WTC11 (cell line): ENCODE results near the gene NSG2. TPM values are rescaled to one million over a fixed set of nuclear protein-coding genes. Genes with fewer than 3 reads are reported as not detected.

Experiments used
- ARID4B ChIP-seq: sonication (generic); formaldehyde crosslinking; IDR thresholded peaks from 2 replicates; pipeline ENCODE4 v1.8.0; 2023; ENCODE audit warnings: missing genetic modification reagents, mild to moderate bottlenecking, borderline replicate concordance
- CREB1 ChIP-seq: sonication (generic); formaldehyde crosslinking; IDR thresholded peaks from 2 replicates; pipeline ENCODE4 v1.8.0; 2023; ENCODE audit warnings: mild to moderate bottlenecking, missing genetic modification reagents
- CREM ChIP-seq: sonication (generic); formaldehyde crosslinking; IDR thresholded peaks from 2 replicates; pipeline ENCODE4 v1.8.1; 2022; ENCODE audit warnings: mild to moderate bottlenecking, missing genetic modification reagents, moderate library complexity
- ESRRA ChIP-seq: sonication (generic); formaldehyde crosslinking; IDR thresholded peaks from 2 replicates; pipeline ENCODE4 v1.8.1; 2022; ENCODE audit warnings: mild to moderate bottlenecking, missing genetic modification reagents, borderline replicate concordance
- FOXK1 ChIP-seq: sonication (generic); formaldehyde crosslinking; IDR thresholded peaks from 2 replicates; pipeline ENCODE4 v1.8.0; 2022; ENCODE audit warnings: mild to moderate bottlenecking, moderate library complexity, missing genetic modification reagents
- FOXP1 ChIP-seq: sonication (generic); formaldehyde crosslinking; IDR thresholded peaks from 2 replicates; pipeline ENCODE4 v1.8.0; 2022; ENCODE audit warnings: missing genetic modification reagents, mild to moderate bottlenecking, moderate library complexity, borderline replicate concordance
- FOXP4 ChIP-seq: sonication (generic); formaldehyde crosslinking; IDR thresholded peaks from 2 replicates; pipeline ENCODE4 v1.8.0; 2022; ENCODE audit warnings: mild to moderate bottlenecking, missing genetic modification reagents
- GRHL2 ChIP-seq: fragments of 250-450 bp; sonication (Bioruptor Pico); IDR thresholded peaks from 2 replicates; pipeline ENCODE4 v1.8.0; 2022; ENCODE audit warnings: mild to moderate bottlenecking, moderate library complexity; ENCODE audit not compliant: insufficient replicate concordance, severe bottlenecking
- HMGXB4 ChIP-seq: sonication (generic); formaldehyde crosslinking; IDR thresholded peaks from 2 replicates; pipeline ENCODE4 v1.8.1; 2023; ENCODE audit warnings: mild to moderate bottlenecking, moderate library complexity, missing genetic modification reagents
- JAZF1 ChIP-seq: fragments of 250-450 bp; sonication (Bioruptor Pico); IDR thresholded peaks from 2 replicates; pipeline ENCODE4 v1.9.0; 2021; ENCODE audit warnings: moderate library complexity, mild to moderate bottlenecking, inconsistent platforms
- MAX ChIP-seq: sonication (generic); formaldehyde crosslinking; IDR thresholded peaks from 2 replicates; pipeline ENCODE4 v1.8.0; 2022; ENCODE audit warnings: mild to moderate bottlenecking, missing genetic modification reagents
- MYBL2 ChIP-seq: sonication (generic); formaldehyde crosslinking; IDR thresholded peaks from 2 replicates; pipeline ENCODE4 v1.8.1; 2023; ENCODE audit warnings: mild to moderate bottlenecking, moderate library complexity, missing genetic modification reagents
- NFE2L1 ChIP-seq: sonication (generic); formaldehyde crosslinking; IDR thresholded peaks from 2 replicates; pipeline ENCODE4 v1.8.1; 2023; ENCODE audit warnings: missing genetic modification reagents
- OVOL2 ChIP-seq: fragments of 250-450 bp; sonication (Bioruptor Pico); IDR thresholded peaks from 2 replicates; pipeline ENCODE4 v1.9.0; 2021; ENCODE audit warnings: mild to moderate bottlenecking, borderline replicate concordance
- RELA ChIP-seq: sonication (generic); formaldehyde crosslinking; IDR thresholded peaks from 2 replicates; pipeline ENCODE4 v1.8.1; 2022; ENCODE audit warnings: missing genetic modification reagents, mild to moderate bottlenecking, borderline replicate concordance
- SMAD4 ChIP-seq: sonication (generic); formaldehyde crosslinking; IDR thresholded peaks from 2 replicates; pipeline ENCODE4 v1.8.0; 2022; ENCODE audit warnings: mild to moderate bottlenecking, missing genetic modification reagents
- SOX15 ChIP-seq: fragments of 250-450 bp; sonication (Bioruptor Pico); IDR thresholded peaks from 2 replicates; pipeline ENCODE4 v1.9.0; 2021; ENCODE audit warnings: mild to moderate bottlenecking
- ZNF232 ChIP-seq: sonication (generic); formaldehyde crosslinking; IDR thresholded peaks from 2 replicates; pipeline ENCODE4 v1.8.0; 2022; ENCODE audit warnings: mild to moderate bottlenecking, missing genetic modification reagents
- ZNF263 ChIP-seq: sonication (generic); formaldehyde crosslinking; IDR thresholded peaks from 2 replicates; pipeline ENCODE4 v1.8.1; 2022; ENCODE audit warnings: low read depth, mild to moderate bottlenecking, moderate library complexity, missing genetic modification reagents
- ZNF416 ChIP-seq: fragments of 250-450 bp; sonication (Bioruptor Pico); IDR thresholded peaks from 2 replicates; pipeline ENCODE4 v1.9.0; 2021; ENCODE audit warnings: mild to moderate bottlenecking, inconsistent platforms
- ZNF512 ChIP-seq: sonication (generic); formaldehyde crosslinking; IDR thresholded peaks from 2 replicates; pipeline ENCODE4 v1.8.1; 2022; ENCODE audit warnings: missing genetic modification reagents, borderline replicate concordance
- ZNF532 ChIP-seq: fragments of 250-450 bp; sonication (Bioruptor Pico); IDR thresholded peaks from 2 replicates; pipeline ENCODE4 v1.9.0; 2021; ENCODE audit warnings: mild to moderate bottlenecking, borderline replicate concordance
- ZSCAN18 ChIP-seq: fragments of 250-450 bp; sonication (Bioruptor Pico); IDR thresholded peaks from 2 replicates; pipeline ENCODE4 v2.1.2; 2022; ENCODE audit warnings: mild to moderate bottlenecking, moderate library complexity
- total RNA-seq: library from RNA; stranded (reverse); gene quantifications from 3 replicates; pipeline ENCODE4 v1.2.3, GENCODE V29; 2021

The NSG2 gene
- total RNA-seq, 1 experiment from 2014 or later, result not detected

- TF ChIP-seq ZNF512 (CRISPR knock-in tag) (no peak), FOXP1 (CRISPR knock-in tag) (peak; percentile 51; the same call in 1 of the 2 replicates), FOXP4 (peak; percentile 91), SMAD4 (CRISPR knock-in tag) (0 out of 2 replicates have a peak, but pooled peaks have one; percentile 49), SOX15 (CRISPR knock-in tag) (no peak), FOXK1 (CRISPR knock-in tag) (peak; percentile 79; the same call in 1 of the 2 replicates), CREB1 (CRISPR knock-in tag) (peak; percentile 65; the same call in 1 of the 2 replicates), JAZF1 (no peak), OVOL2 (CRISPR knock-in tag) (no peak), ZSCAN18 (CRISPR knock-in tag) (no peak), GRHL2 (CRISPR knock-in tag) (no peak), ZNF532 (CRISPR knock-in tag) (no peak), HMGXB4 (CRISPR knock-in tag) (0 out of 2 replicates have a peak, but pooled peaks have one; percentile 31), ZNF232 (peak; percentile 78; the same call in 1 of the 2 replicates), NFE2L1 (CRISPR knock-in tag) (no peak), ZNF416 (CRISPR knock-in tag) (0 out of 2 replicates have a peak, but pooled peaks have one; percentile 11), CREM (CRISPR knock-in tag) (no peak), MYBL2 (CRISPR knock-in tag) (no peak), ARID4B (CRISPR knock-in tag) (peak; percentile 90; the same call in 1 of the 2 replicates), ZNF263 (CRISPR knock-in tag) (peak; percentile 99), RELA (CRISPR knock-in tag) (peak; percentile 73; the same call in 1 of the 2 replicates), ESRRA (CRISPR knock-in tag) (no peak), MAX (CRISPR knock-in tag) (peak; percentile 80; the same call in 1 of the 2 replicates)
Observed at GRCh38 chr5:174045470-174046025, at the start of gene NSG2 (continued).
